Measurements from ENCODE around the gene C6orf89.
"Not testable (repeated sequence)": the region's sequence is repeated elsewhere in the genome, so short reads cannot be mapped to it uniquely, and the experiment has no call there.

C6orf89 gene

GRCh38 chr6:36947570-36948351 is 62.0 kb downstream of the C6orf89 start:
- no peak for DNase-seq (ENCODE audit: low read depth in 2 of 2)

GRCh38 chr6:36949076-36949475 is 63.3 kb downstream of the C6orf89 start:
- DNase-seq (ENCODE audit: low read depth in 2 of 2), result not testable (repeated sequence)

- no peak for DNase-seq (ENCODE audit: low read depth in 2 of 2)
Measured at GRCh38 chr6:36949636-36950035, 63.9 kb downstream of the C6orf89 start.

GRCh38 chr6:36953931-36954261 is 68.1 kb downstream of the C6orf89 start:
- DNase-seq (ENCODE audit: low read depth in 2 of 2), result no peak

- no peak for DNase-seq (ENCODE audit: low read depth in 2 of 2)
Measured at GRCh38 chr6:36954262-36954931, 68.6 kb downstream of the C6orf89 start, which contains the start of gene PI16. PI16 (plus strand) TSS chr6:36954738; CDS start chr6:36954761, 23 bp downstream.

- no peak for DNase-seq (ENCODE audit: low read depth in 2 of 2)
Measured at GRCh38 chr6:36955136-36955535, 69.4 kb downstream of the C6orf89 start.

GRCh38 chr6:36955671-36956445 is 70.1 kb downstream of the C6orf89 start:
- DNase-seq (ENCODE audit: low read depth in 2 of 2), result no peak

- DNase-seq (ENCODE audit: low read depth in 2 of 2), result no peak
Measured at GRCh38 chr6:36956446-36956820, 70.7 kb downstream of the C6orf89 start.

GRCh38 chr6:36957773-36958271 is 72.1 kb downstream of the C6orf89 start:
- DNase-seq (ENCODE audit: low read depth in 2 of 2), result no peak

GRCh38 chr6:36958775-36959554 is 73.2 kb downstream of the C6orf89 start:
- DNase-seq (ENCODE audit: low read depth in 2 of 2), result no peak

GRCh38 chr6:36959555-36960250 is 74.0 kb downstream of the C6orf89 start:
- no peak for DNase-seq (ENCODE audit: low read depth in 2 of 2)

GRCh38 chr6:36961441-36962435 is 76.0 kb downstream of the C6orf89 start:
- no peak for DNase-seq (ENCODE audit: low read depth in 2 of 2)

GRCh38 chr6:36962874-36963273 is 77.1 kb downstream of the C6orf89 start:
- peak; percentile 45 to 47 for DNase-seq (ENCODE audit: low read depth in 2 of 2)

GRCh38 chr6:36963451-36964290 is 77.9 kb downstream of the C6orf89 start:
- DNase-seq (ENCODE audit: low read depth in 2 of 2), result no peak

- no peak for DNase-seq (ENCODE audit: low read depth in 2 of 2)
Measured at GRCh38 chr6:36964349-36964748, 78.6 kb downstream of the C6orf89 start.

GRCh38 chr6:36964908-36965307 is 79.2 kb downstream of the C6orf89 start:
- DNase-seq (ENCODE audit: low read depth in 2 of 2), result no peak

- no peak for DNase-seq (ENCODE audit: low read depth in 2 of 2)
Measured at GRCh38 chr6:36967301-36967700, 81.5 kb downstream of the C6orf89 start.

- DNase-seq (ENCODE audit: low read depth in 2 of 2), result no peak
Measured at GRCh38 chr6:36967757-36968156, 82.0 kb downstream of the C6orf89 start.
